ENCODE data around the gene MYO3B. TPM values are rescaled to one million over a fixed set of nuclear protein-coding genes. Genes with fewer than 3 reads are reported as not detected.

MYO3B gene
- total and polyA plus RNA-seq, 2 of the 8 experiments (the other 6 are each of a cell fraction or from before 2014, with no cell fraction given), result 0.17 to 0.19 TPM

DNA sequence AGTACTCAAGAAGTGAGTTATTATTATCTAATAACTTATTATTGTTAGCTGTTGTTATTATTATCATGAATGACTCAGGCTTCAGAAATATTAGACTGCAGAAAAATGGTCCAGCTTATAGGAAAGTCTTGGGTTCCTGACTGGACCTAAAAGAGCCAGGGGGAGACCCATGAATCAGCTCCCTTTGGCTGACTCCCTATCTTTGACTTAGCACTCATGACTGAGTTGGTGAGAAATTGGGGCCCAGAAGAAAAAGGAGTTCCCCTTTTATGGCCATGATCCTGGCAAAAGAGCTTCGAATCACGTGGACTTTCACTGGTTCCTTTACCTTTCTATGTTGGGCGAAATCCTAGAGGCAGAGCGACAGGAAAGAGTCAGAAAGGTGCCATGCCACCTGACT, 145.8 kb downstream of the MYO3B start (continued):
- TF ChIP-seq, protein P1, sequence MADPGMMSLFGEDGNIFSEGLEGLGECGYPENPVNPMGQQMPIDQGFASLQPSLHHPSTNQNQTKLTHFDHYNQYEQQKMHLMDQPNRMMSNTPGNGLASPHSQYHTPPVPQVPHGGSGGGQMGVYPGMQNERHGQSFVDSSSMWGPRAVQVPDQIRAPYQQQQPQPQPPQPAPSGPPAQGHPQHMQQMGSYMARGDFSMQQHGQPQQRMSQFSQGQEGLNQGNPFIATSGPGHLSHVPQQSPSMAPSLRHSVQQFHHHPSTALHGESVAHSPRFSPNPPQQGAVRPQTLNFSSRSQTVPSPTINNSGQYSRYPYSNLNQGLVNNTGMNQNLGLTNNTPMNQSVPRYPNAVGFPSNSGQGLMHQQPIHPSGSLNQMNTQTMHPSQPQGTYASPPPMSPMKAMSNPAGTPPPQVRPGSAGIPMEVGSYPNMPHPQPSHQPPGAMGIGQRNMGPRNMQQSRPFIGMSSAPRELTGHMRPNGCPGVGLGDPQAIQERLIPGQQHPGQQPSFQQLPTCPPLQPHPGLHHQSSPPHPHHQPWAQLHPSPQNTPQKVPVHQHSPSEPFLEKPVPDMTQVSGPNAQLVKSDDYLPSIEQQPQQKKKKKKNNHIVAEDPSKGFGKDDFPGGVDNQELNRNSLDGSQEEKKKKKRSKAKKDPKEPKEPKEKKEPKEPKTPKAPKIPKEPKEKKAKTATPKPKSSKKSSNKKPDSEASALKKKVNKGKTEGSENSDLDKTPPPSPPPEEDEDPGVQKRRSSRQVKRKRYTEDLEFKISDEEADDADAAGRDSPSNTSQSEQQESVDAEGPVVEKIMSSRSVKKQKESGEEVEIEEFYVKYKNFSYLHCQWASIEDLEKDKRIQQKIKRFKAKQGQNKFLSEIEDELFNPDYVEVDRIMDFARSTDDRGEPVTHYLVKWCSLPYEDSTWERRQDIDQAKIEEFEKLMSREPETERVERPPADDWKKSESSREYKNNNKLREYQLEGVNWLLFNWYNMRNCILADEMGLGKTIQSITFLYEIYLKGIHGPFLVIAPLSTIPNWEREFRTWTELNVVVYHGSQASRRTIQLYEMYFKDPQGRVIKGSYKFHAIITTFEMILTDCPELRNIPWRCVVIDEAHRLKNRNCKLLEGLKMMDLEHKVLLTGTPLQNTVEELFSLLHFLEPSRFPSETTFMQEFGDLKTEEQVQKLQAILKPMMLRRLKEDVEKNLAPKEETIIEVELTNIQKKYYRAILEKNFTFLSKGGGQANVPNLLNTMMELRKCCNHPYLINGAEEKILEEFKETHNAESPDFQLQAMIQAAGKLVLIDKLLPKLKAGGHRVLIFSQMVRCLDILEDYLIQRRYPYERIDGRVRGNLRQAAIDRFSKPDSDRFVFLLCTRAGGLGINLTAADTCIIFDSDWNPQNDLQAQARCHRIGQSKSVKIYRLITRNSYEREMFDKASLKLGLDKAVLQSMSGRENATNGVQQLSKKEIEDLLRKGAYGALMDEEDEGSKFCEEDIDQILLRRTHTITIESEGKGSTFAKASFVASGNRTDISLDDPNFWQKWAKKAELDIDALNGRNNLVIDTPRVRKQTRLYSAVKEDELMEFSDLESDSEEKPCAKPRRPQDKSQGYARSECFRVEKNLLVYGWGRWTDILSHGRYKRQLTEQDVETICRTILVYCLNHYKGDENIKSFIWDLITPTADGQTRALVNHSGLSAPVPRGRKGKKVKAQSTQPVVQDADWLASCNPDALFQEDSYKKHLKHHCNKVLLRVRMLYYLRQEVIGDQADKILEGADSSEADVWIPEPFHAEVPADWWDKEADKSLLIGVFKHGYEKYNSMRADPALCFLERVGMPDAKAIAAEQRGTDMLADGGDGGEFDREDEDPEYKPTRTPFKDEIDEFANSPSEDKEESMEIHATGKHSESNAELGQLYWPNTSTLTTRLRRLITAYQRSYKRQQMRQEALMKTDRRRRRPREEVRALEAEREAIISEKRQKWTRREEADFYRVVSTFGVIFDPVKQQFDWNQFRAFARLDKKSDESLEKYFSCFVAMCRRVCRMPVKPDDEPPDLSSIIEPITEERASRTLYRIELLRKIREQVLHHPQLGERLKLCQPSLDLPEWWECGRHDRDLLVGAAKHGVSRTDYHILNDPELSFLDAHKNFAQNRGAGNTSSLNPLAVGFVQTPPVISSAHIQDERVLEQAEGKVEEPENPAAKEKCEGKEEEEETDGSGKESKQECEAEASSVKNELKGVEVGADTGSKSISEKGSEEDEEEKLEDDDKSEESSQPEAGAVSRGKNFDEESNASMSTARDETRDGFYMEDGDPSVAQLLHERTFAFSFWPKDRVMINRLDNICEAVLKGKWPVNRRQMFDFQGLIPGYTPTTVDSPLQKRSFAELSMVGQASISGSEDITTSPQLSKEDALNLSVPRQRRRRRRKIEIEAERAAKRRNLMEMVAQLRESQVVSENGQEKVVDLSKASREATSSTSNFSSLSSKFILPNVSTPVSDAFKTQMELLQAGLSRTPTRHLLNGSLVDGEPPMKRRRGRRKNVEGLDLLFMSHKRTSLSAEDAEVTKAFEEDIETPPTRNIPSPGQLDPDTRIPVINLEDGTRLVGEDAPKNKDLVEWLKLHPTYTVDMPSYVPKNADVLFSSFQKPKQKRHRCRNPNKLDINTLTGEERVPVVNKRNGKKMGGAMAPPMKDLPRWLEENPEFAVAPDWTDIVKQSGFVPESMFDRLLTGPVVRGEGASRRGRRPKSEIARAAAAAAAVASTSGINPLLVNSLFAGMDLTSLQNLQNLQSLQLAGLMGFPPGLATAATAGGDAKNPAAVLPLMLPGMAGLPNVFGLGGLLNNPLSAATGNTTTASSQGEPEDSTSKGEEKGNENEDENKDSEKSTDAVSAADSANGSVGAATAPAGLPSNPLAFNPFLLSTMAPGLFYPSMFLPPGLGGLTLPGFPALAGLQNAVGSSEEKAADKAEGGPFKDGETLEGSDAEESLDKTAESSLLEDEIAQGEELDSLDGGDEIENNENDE (IDR thresholded peaks at IDR 0.05; ENCODE audit: insufficient replicate concordance, low read length), result no peak
- no peak for TF ChIP-seq POU5F1 (IDR thresholded peaks at IDR 0.05; ENCODE audit: low read depth, low read length)
- no peak for TF ChIP-seq CREB1 (IDR thresholded peaks at IDR 0.05)
- TF ChIP-seq TAF1 (IDR thresholded peaks at IDR 0.05; ENCODE audit: low read depth, low read length), result no peak
- no peak for TF ChIP-seq POLR2A (IDR thresholded peaks at IDR 0.05; ENCODE audit: control extremely low read depth in 1 of 2, low read depth in 2 of 2, low read length in 2 of 2)
- no peak for TF ChIP-seq GTF2F1 (IDR thresholded peaks at IDR 0.05; ENCODE audit: borderline replicate concordance, low read depth, low read length)
